Hematopoietic multipotent progenitor cell treated with erythropoietin and hydrocortisone succinate and interleukin-3 and kit ligand, for 15 days (in vitro differentiated cells): ENCODE measurements around the gene AKTIP.
"Not testable (repeated sequence)": the region's sequence is repeated elsewhere in the genome, so short reads cannot be mapped to it uniquely, and the experiment has no call there.

Source experiments
- DNase-seq: peaks from one replicate; pipeline ENCODE4 v3.0.0-alpha.2; 2015; ENCODE audit warnings: low spot score

AKTIP gene

GRCh38 chr16:53502331-53503269 lies at the start of gene AKTIP:
TSS of gene AKTIP (minus strand) at chr16:53503209. CDS start at chr16:53500259, 2,950 bp downstream.
- no peak for DNase-seq

- no peak for DNase-seq
These were observed 47.1 kb upstream of the AKTIP start for GRCh38 chr16:53549970-53550690.

GRCh38 chr16:53546988-53547391 lies 44.0 kb upstream of the AKTIP start:
- DNase-seq: no peak

GRCh38 chr16:53545433-53545832 lies 42.4 kb upstream of the AKTIP start:
- DNase-seq: no peak

- no peak for DNase-seq
These were observed 39.3 kb upstream of the AKTIP start for GRCh38 chr16:53542283-53542682.

- no peak for DNase-seq
These were observed 38.3 kb upstream of the AKTIP start for GRCh38 chr16:53541326-53541725.

GRCh38 chr16:53539759-53540718 lies 37.0 kb upstream of the AKTIP start:
- not testable (repeated sequence) for DNase-seq

GRCh38 chr16:53539346-53539745 lies 36.3 kb upstream of the AKTIP start:
- DNase-seq: not testable (repeated sequence)

- no peak for DNase-seq
These were observed 34.6 kb upstream of the AKTIP start for GRCh38 chr16:53537626-53538025.

GRCh38 chr16:53534206-53534605 lies 31.2 kb upstream of the AKTIP start:
- DNase-seq: no peak

- DNase-seq: no peak
These were observed 27.7 kb upstream of the AKTIP start for GRCh38 chr16:53530741-53531140.

- DNase-seq: no peak
These were observed 27.0 kb upstream of the AKTIP start for GRCh38 chr16:53530046-53530445.

- no peak for DNase-seq
These were observed 26.5 kb upstream of the AKTIP start for GRCh38 chr16:53529513-53529912.

GRCh38 chr16:53528797-53529196 lies 25.8 kb upstream of the AKTIP start:
- DNase-seq: no peak

- no peak for DNase-seq
These were observed 21.1 kb upstream of the AKTIP start for GRCh38 chr16:53523971-53524548.

GRCh38 chr16:53523126-53523804 lies 20.3 kb upstream of the AKTIP start:
- no peak for DNase-seq

- no peak for DNase-seq
These were observed 16.5 kb upstream of the AKTIP start for GRCh38 chr16:53519417-53520091.

- DNase-seq: no peak
These were observed 15.8 kb upstream of the AKTIP start for GRCh38 chr16:53518550-53519416.

- DNase-seq: no peak
These were observed 14.8 kb upstream of the AKTIP start for GRCh38 chr16:53517851-53518250.
